Gastroesophageal sphincter (tissue), 4 donors: ENCODE measurements around the gene MOV10L1. TPM values are rescaled to one million over a fixed set of nuclear protein-coding genes. Genes with fewer than 3 reads are reported as not detected.

Experiments
- ATAC-seq: fragments of 150-250 bp; one replicate; pipeline ENCODE4 v1.9.1; 2016; ENCODE audit warnings: mild to moderate bottlenecking, moderate library complexity
- H3K27ac ChIP-seq, 4 donors: fragments of 200-600 bp; sonication (generic) in 3 of 4; 1 replicate in 3 of 4; 2 replicates in 1 of 4; pipeline ENCODE4 v1.5.1; 2016 to 2019
- H3K27me3 ChIP-seq: fragments of 200-600 bp; sonication (generic); one replicate; pipeline ENCODE4 v1.5.1; 2019
- H3K36me3 ChIP-seq, 2 donors: fragments of 200-600 bp; sonication (generic); one replicate each; pipeline ENCODE4 v1.5.1; 2019; ENCODE audit warnings: control low read depth in 1 of 2
- H3K4me1 ChIP-seq, 3 donors: fragments of 200-600 bp; sonication (generic); 1 replicate in 2 of 3; 2 replicates in 1 of 3; pipeline ENCODE4 v1.5.1; 2016 to 2019; ENCODE audit warnings: control low read depth in 2 of 3
- H3K4me3 ChIP-seq, 2 donors: fragments of 200-600 bp; sonication (generic); one replicate each; pipeline ENCODE4 v1.5.1; 2019; ENCODE audit warnings: mild to moderate bottlenecking in 1 of 2, moderate library complexity in 1 of 2
- H3K9me3 ChIP-seq, 3 donors: fragments of 200-600 bp; sonication (generic); one replicate each; pipeline ENCODE4 v1.5.1; 2017 to 2019; ENCODE audit warnings: control low read depth in 2 of 3
- EP300 ChIP-seq: sonication (generic); formaldehyde crosslinking; IDR thresholded peaks from one replicate; pipeline ENCODE4 v1.6.1; 2017; ENCODE audit warnings: antibody characterized with exemption, mild to moderate bottlenecking
- POLR2A ChIP-seq, 2 donors: fragments of 450-650 bp; IDR thresholded peaks; one replicate each; pipeline ENCODE4 v1.6.1; 2017; ENCODE audit warnings: antibody characterized with exemption in 2 of 2, mild to moderate bottlenecking in 2 of 2, moderate library complexity in 1 of 2
- POLR2AphosphoS5 ChIP-seq: sonication (generic); formaldehyde crosslinking; IDR thresholded peaks from one replicate; pipeline ENCODE4 v1.6.1; 2017; ENCODE audit warnings: antibody characterized with exemption
- WGBS, 2 donors: methylation state at CpG; one replicate each; pipeline ENCODE4 v1.1.5; 2018; ENCODE audit warnings: low coverage in 1 of 2; 5-methylcytosine and 5-hydroxymethylcytosine counted together
- total RNA-seq, 4 donors: library from RNA; depleted of rRNA; stranded (reverse); fragments of >200 nt; gene quantifications; one replicate each; pipeline ENCODE4 v1.1.0, GENCODE V29; 2016
- TF ChIP-seq, protein P1 (sequence below), 4 experiments: fragments of 200-600 bp in 2 of 4; fragments of 450-650 bp in 2 of 4; sonication (generic) in 1 of 4; IDR thresholded peaks; one replicate each; pipeline ENCODE4 v1.5.1; 2017 to 2019; ENCODE audit warnings: antibody characterized with exemption in 4 of 4, mild to moderate bottlenecking in 2 of 4, moderate library complexity in 2 of 4

The MOV10L1 gene
- total RNA-seq, 4 donors from 2014 or later = 0.78 TPM; not detected in 3

DNA sequence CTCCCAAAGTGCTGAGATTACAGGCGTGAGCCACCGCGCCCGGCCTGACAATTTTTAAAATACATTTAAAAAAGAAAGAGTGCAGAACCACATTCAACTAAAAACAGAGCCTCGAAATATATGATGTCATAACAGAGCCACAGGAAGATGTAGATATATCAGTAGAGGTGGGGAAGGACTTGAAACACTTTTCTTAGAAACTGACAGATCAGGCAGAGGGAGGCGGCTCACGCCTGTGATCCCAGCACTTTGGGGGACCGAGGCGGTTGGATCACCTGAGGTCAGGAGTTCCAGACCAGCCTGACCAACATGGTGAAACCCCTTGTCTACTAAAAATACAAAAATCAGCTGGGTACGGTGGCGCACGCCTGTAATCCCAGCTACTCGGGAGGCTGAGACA, 11.6 kb upstream of the MOV10L1 start:
- no peak for ATAC-seq
- H3K27ac ChIP-seq = no peak overlapping the region

DNA sequence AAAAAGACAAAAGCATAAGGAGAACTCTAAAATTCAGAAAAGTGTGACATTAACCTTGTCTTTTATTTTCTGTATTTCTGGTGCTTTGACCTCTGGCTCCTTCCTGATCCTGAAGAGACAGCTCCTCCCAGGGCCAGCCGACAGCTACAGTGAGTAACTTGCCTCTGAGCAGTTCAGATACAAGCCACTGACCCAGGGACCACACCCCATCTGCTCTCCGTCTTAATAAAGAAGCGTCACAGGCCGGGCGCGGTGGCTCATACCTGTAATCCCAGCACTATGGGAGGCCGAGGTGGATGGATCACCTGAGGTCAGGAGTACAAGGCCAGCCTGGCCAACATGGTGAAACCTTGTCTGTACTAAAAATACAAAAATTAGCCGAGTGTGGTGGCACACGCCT, 11.0 kb upstream of the MOV10L1 start:
- Histone ChIP-seq H3K36me3 (no peaks in the 10 kb centered on the region), H3K9me3 (no peaks in the 10 kb centered on the region), H3K27ac (no peak overlapping the region), H3K4me1 (no peaks in the 10 kb centered on the region), H3K27me3 (peaks cover 57% of the 10 kb centered on the region), H3K4me3 (no peak overlapping the region)
- 72% methylated on average over 4 of the region's 9 CpGs; no CpG with 5 or more reads in 1 of the 2 donors for WGBS, 2 donors
- TF ChIP-seq POLR2AphosphoS5 (no peak), POLR2A (IDR thresholded peaks at IDR 0.05) (no peak), EP300 (no peak)
- TF ChIP-seq, protein P1, sequence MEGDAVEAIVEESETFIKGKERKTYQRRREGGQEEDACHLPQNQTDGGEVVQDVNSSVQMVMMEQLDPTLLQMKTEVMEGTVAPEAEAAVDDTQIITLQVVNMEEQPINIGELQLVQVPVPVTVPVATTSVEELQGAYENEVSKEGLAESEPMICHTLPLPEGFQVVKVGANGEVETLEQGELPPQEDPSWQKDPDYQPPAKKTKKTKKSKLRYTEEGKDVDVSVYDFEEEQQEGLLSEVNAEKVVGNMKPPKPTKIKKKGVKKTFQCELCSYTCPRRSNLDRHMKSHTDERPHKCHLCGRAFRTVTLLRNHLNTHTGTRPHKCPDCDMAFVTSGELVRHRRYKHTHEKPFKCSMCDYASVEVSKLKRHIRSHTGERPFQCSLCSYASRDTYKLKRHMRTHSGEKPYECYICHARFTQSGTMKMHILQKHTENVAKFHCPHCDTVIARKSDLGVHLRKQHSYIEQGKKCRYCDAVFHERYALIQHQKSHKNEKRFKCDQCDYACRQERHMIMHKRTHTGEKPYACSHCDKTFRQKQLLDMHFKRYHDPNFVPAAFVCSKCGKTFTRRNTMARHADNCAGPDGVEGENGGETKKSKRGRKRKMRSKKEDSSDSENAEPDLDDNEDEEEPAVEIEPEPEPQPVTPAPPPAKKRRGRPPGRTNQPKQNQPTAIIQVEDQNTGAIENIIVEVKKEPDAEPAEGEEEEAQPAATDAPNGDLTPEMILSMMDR (IDR thresholded peaks at IDR 0.05) = no peak
- no peak for ATAC-seq

More for the DNA sequence above, 11.6 kb upstream of the MOV10L1 start:
- Histone ChIP-seq H3K36me3 (no peaks in the 10 kb centered on the region), H3K4me1 (no peaks in the 10 kb centered on the region), H3K9me3 (no peaks in the 10 kb centered on the region), H3K4me3 (no peak overlapping the region), H3K27me3 (peaks cover 53% of the 10 kb centered on the region)
- no peak for TF ChIP-seq POLR2A (IDR thresholded peaks at IDR 0.05)
- 92 to 95% methylated on average over 3 to 9 of the region's 13 CpGs for WGBS, 2 donors

DNA sequence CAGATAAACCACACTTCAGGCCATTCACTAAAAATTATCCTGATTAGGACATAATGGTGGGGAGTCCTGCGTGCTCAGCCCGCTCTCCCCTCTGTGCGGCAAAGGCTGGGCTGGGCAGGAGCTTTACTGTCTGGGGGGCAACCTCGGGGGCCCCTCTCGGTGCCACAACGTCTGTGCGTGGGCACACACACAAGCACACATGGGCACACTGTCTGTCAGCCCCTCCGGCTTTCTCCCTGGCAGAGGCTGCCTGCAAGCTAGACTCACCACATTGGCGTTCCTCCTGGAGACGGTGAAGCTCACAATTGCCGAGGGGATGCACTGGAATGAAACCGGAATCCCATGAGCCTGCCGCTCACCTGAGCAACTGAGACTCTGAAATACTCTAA, 9.7 kb upstream of the MOV10L1 start:
- Histone ChIP-seq H3K9me3 (no peaks in the 10 kb centered on the region), H3K4me3 (no peak overlapping the region), H3K36me3 (no peaks in the 10 kb centered on the region), H3K4me1 (no peaks in the 10 kb centered on the region), H3K27ac (no peak overlapping the region), H3K27me3 (peaks cover 57% of the 10 kb centered on the region)
- no peak for ATAC-seq
- TF ChIP-seq POLR2A (IDR thresholded peaks at IDR 0.05) (no peak), POLR2AphosphoS5 (no peak), EP300 (no peak)
- TF ChIP-seq, protein P1 (IDR thresholded peaks at IDR 0.05) = no peak
- WGBS, 2 donors = 85 to 88% methylated on average over 8 to 12 of the region's 13 CpGs

DNA sequence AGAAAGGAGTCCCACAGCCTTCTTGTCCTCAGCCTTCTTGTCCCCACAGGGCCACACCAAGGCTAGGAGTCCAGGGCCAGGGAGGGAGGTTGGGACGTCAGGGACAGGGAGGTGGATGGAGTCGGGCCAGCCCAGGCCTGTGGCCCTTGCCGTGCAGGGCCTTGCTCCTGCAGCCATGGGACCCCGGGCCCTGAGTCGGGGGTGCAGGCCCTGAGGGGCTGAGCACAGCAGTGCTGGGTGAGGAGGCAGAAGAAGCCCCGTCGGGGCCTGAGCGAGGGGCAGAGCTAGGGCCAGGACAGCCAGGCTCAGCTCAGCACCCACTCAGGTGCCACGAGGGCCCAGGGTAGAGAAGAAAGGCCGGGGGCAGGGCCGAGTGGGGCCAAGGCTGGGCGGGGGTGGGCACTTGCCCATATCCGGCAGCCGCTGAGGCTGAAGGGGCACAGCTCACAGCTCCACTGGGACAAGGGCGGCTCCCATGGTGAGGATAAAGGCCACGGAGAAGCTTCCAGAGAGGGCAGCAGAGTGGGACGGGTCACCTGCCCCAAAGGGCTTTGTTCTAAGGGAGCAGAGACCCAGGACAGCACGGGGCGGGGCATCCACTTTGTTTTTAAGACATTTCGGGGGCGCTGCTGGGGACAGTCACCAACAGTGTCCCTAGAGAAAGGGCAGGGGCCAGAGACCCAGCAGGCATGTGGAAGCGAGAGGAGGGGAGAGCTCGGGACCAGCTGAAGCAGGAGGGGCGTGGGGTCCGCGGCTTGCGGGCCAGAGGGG, 8.2 kb upstream of the MOV10L1 start:
- no peak for TF ChIP-seq POLR2A (IDR thresholded peaks at IDR 0.05)
- no peak for TF ChIP-seq POLR2AphosphoS5
- TF ChIP-seq, protein P1 (IDR thresholded peaks at IDR 0.05) = no peak
- no peak for TF ChIP-seq EP300
- ATAC-seq = no peak
- Histone ChIP-seq H3K27ac (no peak overlapping the region), H3K9me3 (no peaks in the 10 kb centered on the region), H3K4me1 (no peaks in the 10 kb centered on the region), H3K27me3 (peaks cover 58% of the 10 kb centered on the region), H3K36me3 (no peaks in the 10 kb centered on the region), H3K4me3 (no peak overlapping the region)
- WGBS, 2 donors = 81 to 100% methylated on average over 1 to 12 of the region's 27 CpGs

DNA sequence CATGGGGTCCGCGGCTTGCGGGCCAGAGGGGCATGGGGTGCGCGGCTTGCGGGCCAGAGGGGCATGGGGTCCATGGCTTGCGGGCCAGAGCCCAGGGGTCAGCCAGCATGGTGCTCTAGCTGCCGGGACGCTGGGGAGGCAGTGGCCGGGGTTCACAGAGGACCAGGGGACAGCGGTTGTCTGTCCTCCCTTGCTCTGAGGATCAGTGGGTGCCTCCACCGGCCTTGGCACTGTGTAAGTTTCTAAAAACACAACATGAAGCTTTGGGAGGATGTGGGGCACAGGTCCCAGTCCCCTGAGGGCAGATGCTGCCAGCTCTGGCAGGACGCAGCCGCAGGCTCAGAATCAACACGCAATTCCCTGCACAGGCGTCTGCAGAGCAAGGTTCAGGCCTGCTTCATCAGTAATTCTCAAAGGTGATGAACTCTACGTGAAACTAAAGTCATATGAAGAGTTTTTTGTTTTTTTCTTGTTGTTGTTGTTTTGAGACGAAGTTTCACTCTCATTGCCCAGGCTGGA, 7.5 kb upstream of the MOV10L1 start:
- no peak overlapping the region for H3K4me3 ChIP-seq
- 71 to 100% methylated on average over 1 to 5 of the region's 18 CpGs for WGBS, 2 donors
- ATAC-seq = no peak
- H3K36me3 ChIP-seq = no peaks in the 10 kb centered on the region
- H3K27me3 ChIP-seq = peaks cover 58% of the 10 kb centered on the region
- no peaks in the 10 kb centered on the region for H3K4me1 ChIP-seq
- H3K9me3 ChIP-seq = no peaks in the 10 kb centered on the region
- no peak for TF ChIP-seq POLR2AphosphoS5
- TF ChIP-seq POLR2A (IDR thresholded peaks at IDR 0.05) = no peak
- no peak for TF ChIP-seq EP300
- TF ChIP-seq, protein P1 (IDR thresholded peaks at IDR 0.05) = no peak
- no peak overlapping the region for H3K27ac ChIP-seq
